Stimulated activated CD8-positive, alpha-beta memory T cell treated with anti-CD3 and anti-CD28 coated beads, Interleukin-7, amount 100 ng/mL, for 1 hour (primary cell): ENCODE data around the gene GRN.
"Not testable (repeated sequence)": the region's sequence is repeated elsewhere in the genome, so short reads cannot be mapped to it uniquely, and the experiment has no call there.

Experiments
- DNase-seq, 2 donors: peaks; one replicate each; pipeline ENCODE4 v3.0.0-alpha.2; 2020; ENCODE audit warnings: low read depth in 2 of 2

GRN gene

DNA sequence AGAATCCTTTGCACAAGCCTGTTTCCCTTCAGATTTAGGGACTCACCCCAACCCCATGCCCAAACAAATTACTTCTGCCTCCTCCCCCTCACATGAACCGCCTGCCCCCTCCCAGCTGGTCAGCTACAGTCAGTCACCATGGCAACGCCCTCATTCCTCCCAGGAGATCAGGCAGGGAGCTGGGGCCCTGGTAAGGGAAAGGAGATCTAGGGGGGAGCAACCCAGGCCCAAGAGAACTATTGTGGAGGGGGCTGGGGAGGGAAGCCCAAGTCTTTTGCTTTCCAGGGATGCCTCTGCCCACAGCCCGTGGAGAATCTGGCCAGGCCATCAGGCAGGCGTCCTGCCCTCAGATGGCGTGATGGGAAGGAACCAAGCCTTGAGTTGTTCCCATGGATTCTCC is 15.7 kb downstream of the GRN start:
- no peak for DNase-seq

DNA sequence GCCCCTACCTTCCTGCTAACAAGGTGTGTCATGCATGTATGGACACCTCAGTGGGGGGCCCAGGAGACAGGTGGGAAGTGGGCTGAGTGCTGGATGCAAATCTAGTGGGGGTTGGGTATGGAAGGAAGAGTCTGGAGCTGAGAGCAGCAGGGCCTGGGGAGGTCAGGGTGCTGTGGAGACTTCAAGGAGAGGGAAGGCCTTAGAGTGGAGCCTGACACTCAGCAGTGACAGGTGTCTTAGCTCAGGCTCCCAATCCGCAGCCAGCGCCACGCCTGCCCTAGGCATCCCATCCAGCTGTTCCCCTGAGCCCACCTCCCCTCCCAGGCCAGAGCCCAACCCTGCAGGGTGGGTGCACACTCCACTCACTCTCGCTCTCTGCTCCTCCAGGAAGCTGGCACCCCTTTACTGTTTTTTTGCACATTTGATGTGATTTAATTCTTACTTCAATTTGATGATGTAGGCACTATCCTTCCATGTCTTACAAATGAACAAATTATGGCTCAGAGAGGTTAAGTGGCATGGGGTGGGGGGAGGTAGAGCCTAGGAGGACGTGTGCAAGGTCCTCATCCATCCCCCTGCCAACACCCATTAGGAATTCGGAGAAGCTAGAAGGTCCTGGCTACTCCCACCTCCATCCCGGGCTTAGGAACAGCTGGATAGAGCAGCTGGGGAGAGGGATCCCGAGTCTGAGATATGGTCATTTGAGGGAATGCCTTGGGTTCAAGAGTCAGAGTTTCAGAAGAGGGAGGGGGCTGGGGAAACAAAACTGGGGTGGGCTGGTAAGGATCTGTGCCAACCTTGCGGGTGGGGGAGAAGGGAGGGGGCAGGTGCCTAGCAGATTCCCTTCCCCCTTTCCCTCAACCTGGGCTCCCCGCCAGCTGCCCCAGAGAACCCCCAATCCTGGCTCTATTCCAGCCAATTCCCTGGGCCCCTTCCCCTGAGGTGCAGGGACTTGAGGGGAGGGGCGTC is 16.5 kb downstream of the GRN start:
- no peak for DNase-seq

DNA sequence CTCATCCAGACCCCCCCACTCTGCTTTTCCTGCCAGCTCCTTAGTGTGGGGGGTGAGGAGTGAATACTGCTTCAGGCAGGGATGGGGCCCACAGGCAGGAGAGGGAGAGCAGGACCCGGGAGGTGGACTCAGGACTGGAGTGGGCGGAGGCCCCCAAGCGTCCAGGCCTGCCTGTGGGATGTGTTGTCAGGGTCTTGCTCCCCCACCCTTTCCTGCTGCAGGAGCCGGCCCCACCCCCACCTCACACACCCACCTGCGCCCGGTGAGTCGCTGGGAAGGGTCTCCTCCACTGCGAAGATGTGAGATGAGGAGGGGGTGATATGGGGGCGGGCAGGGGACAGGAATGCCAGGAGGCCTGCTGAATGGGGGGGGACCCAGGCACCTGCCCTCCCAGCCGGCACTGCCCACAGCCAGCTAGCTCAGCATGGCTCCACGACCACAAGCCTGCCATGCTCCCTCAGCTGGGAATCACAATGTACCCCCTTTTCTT is 17.4 kb downstream of the GRN start:
- no peak for DNase-seq

DNA sequence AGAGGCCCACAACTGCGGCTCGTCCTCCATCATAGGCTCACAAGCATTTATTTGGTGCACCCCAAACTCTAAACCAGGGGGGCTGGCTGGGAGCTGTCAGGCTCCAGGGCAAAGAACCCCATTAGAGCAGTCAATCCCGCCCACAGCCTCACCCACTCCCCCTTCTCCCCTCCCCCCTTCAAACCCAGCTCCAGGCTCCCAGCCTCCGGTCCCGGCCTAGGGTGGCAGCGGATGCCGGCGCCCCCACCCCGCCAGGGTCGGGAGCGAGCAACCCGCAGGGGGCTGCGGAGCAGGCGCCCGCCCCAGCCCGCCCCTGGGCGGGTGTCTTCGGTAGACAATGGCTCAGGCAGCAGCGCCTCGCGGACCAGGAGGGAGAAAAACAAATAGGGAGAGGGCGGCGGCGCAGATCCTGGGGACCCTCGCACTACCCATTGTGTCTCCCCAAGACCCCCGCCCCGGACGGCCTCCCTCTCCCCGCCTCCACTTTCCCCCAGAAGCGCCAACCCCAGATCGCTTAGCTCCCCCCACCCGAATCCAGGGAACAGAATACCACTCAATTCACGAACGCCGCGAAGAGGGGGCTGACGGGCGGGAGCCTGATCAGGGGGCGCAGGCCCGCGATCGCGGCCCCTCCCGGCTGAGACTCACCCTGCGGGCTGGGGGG is 18.0 kb downstream of the GRN start:
- no peak for DNase-seq

DNA sequence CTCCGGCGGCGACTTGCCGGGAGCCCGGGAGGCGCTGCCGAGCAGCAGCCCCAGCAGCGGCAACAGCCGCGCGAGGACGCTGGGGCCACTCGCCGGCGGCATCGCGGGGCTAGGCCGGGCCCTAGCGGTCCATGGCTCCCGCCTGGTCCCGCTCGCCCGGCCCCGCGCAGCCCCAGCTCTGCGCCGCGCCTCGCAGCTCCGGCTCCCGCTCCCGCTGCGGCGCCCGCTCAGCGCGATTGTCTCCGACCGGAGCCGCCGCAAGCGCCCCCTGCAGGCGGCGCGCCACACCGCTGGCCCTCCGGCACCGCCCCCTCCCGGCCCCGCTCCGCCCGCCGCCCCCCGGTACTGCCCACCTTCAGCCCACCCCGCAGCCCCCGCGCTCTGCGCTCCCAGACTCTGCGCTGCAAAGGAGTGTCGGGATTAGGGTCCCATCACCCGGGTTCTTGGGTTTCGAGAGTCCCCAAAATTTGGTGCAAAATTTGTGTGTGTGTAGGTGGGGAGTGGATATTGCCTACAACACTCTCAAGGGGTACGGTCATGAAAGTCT is 18.6 kb downstream of the GRN start, which contains the start of gene FAM171A2:
Gene FAM171A2 (minus strand): TSS at position 241 of the 547 bp plus-strand sequence. CDS start 139 bp downstream, at position 102.
- DNase-seq = peak; percentile 27 to 37

DNA sequence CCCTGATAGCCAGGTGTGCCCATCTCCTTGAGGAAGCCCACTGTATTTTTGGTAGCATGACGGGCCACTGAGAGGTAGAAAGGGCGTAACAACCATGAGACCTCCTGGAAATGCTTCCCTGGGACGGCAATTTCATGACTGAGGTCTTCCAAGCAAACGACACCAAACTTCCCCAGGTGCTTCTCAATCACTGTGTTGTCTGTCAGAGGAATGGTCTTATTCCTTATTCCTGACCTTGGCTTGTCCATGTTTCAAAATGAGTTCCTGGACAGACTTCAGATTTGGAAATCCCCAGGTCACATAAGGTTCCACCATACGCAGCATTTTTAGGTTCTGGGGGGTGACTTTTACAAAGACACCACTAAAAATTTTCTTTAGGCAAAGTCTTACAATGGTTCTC is 19.9 kb downstream of the GRN start:
- DNase-seq = not testable (repeated sequence)

DNA sequence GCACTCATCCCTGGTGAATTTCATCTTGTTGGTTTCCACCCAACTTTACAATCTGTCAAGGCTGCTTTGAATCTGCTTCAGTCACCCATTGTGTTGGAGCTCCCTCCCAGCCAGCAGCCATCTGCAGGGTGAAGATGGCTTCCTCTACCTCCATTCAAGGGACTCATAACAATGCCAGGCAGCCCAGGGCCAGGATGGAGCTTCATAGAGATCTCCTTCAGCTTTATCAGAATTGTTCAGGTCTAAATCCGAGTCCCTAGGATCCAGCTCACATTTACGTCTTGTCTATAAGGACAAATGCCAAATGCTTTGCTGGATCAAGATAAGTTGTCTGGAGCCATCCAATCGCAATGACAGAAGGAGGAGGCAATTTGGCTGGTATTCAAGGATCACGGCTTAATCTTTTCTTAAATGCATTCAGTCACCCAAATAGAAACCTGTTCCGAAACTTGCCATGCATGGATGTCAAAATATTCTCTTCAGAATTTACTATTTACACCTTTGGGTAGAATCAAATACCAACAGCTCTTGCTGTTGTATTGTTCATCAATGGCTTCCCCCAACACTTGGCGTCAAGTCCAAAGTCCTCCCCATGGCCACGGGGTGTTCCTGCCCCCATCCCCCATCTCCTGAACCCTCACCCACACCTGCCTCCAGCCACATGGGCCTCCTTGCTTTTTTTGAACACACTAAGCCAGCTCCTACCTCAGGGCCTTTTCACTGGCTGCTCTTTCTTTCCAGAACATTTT is 22.3 kb downstream of the GRN start:
- DNase-seq = no peak

DNA sequence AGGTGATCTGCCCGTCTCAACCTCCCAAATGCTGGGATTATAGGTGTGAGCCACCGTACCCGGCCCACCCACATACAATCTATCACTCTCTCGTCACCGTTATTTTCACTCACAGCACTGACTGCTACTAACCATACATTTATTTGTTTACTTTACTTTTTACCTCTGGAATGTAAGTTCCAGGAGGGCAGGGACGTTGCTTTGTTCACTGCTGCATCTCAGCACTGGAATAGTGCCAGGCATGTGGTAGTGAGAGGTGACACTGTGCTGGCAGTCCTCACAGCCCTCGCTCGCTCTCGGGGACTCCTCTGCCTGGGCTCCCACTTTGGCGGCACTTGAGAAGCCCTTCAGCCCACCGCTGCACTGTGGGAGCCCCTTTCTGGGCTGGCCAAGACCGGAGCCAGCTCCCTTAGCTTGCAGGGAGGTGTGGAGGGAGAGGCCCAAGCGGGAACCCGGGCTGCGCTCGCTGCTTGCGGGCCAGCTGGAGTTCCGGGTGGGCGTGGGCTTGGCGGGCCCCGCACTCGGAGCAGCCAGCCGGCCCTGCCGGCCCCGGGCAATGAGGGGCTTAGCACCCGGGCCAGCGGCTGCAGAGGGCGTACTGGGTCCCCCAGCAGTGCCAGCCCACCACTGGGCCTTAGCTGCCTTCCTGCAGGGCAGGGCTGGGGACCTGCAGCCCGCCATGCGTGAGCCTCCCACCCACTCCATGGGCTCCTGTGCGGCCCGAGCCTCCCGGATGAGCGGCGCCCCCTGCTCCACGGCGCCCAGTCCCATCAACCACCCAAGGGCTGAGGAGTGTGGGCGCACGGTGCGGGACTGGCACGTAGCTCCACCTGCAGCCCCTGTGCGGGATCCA is 23.5 kb downstream of the GRN start:
- DNase-seq = not testable (repeated sequence)

DNA sequence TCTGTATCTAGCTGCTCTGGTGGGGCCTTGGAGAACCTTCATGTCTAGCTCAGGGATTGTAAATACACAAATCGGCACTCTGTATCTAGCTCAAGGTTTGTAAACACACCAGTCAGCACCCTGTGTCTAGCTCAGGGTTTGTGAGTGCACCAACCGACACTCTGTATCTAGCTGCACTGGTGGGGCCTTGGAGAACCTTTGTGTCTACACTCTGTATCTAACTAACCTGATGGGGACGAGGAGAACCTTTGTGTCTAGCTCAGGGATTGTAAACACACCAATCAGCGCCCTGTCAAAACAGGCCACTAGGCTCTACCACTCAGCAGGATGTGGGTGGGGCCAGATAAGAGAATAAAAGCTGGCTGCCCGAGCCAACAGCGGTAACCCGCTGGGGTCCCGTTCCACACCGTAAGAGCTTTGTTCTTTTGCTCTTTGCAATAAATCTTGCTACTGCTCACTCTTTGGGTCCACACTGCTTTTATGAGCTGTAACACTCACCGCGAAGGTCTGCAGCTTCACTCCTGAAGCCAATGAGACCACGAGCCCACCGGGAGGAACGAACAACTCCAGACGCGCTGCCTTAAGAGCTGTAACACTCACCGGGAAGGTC is 24.4 kb downstream of the GRN start:
- DNase-seq = not testable (repeated sequence)

DNA sequence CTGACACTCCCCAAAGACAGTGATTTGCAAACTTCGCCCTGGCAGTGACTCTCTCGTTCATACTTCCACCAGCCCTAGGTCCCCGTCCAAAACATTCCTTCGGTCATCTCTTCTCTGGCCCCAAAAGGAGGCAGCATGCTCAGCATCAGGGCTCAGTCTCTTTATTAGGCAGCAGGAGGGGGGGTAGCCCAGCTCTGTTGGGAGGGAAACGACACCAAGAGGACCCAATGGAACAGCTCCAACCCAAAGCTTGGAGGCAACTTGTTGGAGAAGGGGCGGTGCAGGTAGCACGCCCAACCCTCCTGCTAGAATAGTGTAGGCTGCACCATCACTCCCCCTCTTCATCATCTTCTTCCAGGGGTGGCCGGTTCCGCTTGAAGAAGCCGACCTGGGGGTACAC is 26.9 kb downstream of the GRN start:
- no peak for DNase-seq

DNA sequence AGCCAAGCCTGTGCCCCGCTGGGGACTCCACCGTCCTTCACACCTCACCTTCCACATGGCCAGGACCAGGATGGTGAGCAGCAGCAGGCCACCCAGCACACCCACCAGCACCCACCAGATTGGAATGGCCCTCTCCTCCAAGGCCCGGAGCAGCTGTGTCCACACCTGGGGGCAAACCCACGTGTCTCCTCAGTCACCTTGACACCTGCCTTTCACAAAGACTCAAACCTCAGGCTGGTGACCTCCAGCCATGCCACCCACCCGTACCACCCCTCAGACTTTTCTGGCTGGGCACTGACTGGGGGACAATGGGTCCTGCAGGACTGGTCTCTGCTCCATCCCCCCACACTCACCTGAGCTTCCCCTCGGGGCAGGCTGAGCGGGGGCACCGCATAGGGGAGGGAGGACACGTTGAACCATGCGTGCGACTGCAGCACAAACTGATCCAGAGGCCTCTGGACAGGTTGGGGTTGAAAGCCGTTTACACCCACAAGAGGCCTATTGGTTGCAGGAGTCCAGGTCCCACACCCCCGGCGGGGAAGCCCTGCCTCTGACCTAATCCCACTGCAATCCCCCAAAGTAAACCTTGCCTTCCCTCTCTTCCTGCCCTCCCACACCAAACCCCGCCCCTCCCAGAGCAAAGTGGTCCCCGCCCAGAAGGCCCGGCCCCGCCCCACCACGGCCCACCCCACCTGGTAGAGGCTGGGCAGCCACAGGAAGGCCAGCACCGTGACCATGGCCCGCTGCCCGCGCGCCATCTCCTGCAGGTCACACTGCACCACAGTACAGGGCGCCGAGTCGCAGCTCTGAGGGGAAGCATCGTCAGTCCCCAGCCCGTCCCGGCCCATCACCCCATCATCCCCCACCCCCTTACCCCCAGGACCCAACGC is 29.4 kb downstream of the GRN start:
- no peak for DNase-seq

DNA sequence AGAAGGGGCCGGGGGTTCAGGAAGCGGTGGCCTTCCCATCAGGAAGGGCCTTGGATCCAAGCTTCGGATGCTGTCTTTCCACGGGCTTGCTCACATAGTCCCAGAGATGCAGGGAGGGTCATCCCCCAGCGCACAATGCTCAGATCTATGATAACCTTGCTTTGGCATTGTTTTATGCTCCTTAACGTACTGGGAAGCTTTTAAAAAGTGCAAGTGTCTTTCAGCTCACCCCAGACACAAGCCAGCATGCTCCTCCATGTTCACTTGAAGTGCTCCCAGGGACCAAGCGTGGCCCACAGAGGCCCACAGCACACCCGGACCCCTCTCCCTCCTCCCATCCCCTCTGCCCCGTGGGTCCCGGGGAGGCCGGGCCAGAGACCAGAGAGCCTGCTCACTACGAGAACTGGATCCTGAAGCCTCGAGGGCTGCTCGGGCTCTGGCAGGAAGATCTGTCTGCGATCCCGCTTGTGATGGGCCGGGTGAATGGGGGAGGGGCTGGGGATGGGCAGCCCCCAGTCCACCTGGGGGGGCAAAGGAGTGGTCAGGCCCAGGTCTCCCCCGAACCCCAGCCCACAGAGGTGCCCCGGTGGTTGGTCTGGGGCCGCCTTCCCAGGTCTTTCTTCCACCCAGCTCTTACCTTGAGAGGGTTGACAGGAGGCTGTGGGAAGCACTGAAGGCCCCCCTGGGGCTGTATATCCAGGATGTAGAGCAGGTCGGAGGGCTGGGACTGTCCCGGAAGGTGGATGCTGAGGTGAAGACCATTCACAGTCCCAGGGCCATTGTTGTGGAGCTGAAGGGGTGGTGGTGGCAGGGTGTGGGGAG is 30.3 kb downstream of the GRN start:
- no peak for DNase-seq

DNA sequence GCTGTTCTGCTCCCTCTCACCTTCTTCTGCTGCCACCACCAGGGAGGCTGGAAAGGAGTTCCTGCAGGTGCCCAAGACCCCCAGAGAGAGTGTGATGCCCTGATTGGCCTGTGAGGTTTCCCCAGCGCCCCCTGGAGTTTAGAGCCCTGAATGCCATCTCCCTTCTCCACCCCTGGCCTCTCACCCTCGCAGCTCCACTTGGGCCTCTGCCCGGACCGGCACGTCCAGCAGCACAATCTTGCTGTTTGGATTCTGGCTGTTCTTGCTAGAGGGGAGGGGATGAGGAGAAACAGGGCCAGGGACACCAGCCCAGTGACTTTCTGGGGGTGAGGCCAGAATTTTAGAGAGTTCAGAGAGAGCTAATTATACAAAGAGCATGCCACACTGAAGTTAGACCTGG is 31.0 kb downstream of the GRN start:
- DNase-seq = no peak

DNA sequence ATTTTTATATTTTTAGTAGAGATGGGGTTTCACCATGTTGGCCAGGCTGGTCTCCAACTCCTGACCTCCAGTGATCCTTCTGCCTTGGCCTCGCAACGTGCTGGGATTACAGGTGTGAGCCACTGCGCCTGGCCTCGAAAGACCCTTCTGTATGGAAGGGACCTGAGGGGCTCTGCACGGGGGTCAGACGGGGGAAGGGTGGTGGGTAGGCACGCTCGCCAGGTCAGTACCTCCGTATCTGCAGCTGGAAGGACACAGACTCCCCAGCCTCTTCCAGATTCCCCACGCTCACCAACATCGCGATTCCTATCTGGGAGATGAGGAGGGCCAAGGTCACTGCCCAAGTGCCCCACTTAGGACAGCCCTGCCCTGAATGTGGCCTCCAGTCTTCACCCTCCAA is 31.7 kb downstream of the GRN start:
- no peak for DNase-seq

DNA sequence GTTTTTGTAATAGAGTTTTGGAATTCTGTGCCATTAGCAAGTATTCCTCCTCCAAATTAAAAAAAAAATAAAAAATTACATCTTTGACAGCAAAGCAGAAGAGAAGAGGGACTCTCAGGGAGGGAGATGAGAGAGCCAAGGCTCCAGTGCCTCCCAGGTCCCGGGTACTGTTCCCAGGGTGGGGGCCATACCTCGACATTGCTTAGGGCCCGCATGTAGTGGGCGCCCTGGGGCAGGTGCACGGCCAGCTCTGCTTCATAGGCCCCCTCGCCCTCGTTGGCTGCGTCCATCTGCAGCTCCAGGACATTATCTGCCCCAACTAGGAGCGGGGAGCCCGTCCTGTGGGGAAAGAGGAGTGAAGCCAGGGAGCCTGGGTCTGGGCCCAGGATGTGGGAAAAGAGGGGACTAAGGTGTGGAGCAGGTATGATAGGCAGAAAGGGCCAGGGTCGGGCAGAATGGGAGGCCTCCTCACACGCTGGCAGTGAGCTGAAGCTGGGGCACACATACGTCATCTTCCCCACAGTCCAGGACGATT is 33.1 kb downstream of the GRN start:
- DNase-seq = no peak

DNA sequence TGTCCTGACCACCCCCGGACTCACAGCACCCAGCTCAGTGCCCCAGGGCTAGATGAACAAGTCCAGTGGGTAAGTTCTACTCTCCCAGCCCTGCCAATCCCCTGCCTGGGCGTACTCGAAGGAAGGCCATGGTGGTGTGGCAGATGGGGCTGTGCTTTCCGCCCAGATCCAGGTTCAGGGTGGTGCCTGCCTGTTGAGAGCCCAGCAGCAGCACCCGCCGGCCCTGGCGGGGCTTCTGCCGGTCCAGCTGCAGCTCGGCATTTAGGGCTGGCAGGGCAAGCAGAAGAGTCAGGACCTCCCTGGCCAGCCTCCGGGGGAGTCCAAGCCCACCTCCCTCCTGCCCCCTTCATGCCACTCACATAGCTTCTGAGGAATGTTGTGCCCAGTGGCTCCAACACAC is 34.8 kb downstream of the GRN start:
- no peak for DNase-seq

DNA sequence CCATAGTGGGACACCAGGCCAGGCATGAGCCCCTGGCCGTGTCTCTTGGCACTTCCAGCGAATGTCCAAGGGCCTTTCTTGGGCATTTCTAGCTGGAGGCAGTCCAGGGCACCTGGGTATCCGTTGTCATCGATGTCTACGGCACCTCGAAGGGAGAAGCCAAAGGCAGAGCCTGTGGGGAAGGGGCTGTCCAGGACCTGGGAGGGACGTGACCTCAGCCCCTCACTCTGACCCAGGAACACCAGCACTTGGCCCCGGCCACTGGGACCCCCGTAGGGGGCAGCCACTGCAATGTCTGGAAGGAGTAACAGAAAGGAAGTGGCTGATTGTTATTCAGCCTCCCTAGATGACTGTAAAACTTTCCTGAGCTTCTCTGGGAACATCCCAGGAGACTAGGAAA is 35.7 kb downstream of the GRN start:
- DNase-seq = no peak

DNA sequence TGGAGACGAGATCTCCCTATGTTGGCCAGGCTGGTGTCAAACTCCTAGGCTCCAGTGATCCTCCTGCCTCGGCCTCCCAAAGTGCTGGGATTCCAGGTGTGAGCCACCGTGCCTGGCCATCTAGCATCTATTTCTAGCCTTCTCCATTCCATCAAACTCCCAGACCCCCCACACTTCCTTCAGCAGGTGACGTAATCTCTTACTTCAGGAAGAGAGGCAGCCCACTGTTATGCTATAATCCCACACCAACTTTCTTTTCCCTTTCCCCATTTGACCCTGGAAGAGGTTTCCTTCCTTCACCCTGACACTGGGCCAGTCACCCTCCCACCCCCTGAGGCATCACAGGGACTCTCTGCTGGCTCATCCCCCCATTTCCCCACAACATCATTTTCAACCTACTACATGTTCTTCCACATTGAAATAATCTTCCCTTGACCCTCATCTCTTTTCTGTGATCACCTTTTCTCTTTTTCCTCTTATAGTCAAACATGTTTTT is 36.8 kb downstream of the GRN start:
- DNase-seq = no peak
